HCT116 (cell line): Measurements from ENCODE around the gene MIA2. TPM values are rescaled to one million over a fixed set of nuclear protein-coding genes. Genes with fewer than 3 reads are reported as not detected.

Experiments used
- ATAC-seq: fragments of 200-7000 bp; cut with Tn5 transposase; 2 replicates; pipeline ENCODE4 v1.9.1; 2020; ENCODE audit warnings: mild to moderate bottlenecking, moderate library complexity
- BruUV-seq: library from RNA; stranded (reverse); fragments of 400-500 nt; replicated peaks from 2 replicates; lab custom pipeline; 2021; lab: Mats Ljungman, UMichigan
- CTCF ChIA-PET: fragments of 300-600 bp; sonication (Branson Sonifier 250); formaldehyde crosslinking; loops from one replicate; lab custom pipeline; 2021; ENCODE audit warnings: antibody characterized with exemption; lab: Charles Lee
- POLR2A ChIA-PET: fragments of 300-600, 350-600 bp; sonication (Branson Sonifier 250); formaldehyde crosslinking; loops from one replicate; lab custom pipeline; 2021; ENCODE audit warnings: antibody characterized with exemption; lab: Charles Lee
- RAD21 ChIA-PET, 2 experiments: fragments of 300-600 bp; sonication (Branson Sonifier 250); formaldehyde crosslinking; loops; one replicate each; lab custom pipeline; 2023; ENCODE audit warnings: low total read pairs in 2 of 2; ENCODE audit not compliant: uncharacterized antibody in 2 of 2, unreplicated experiment in 2 of 2, low non-redundant PET in 1 of 2; lab: Charles Lee
- DNase-seq: peaks from one replicate; pipeline ENCODE4 v3.0.0-alpha.2; 2010; ENCODE audit warnings: low read depth, low spot score
- H2AFZ ChIP-seq: fragments of 200-600 bp; shearing (Covaris generic), sonication (generic); 2 replicates; pipeline ENCODE4 v1.6.1; 2017; ENCODE audit warnings: low read depth, mixed run types, mixed read lengths, antibody characterized with exemption, low read length; ENCODE audit not compliant: poor library complexity, severe bottlenecking
- H3K27ac ChIP-seq: 2 replicates; pipeline ENCODE4 v1.5.1; 2012; ENCODE audit warnings: low read depth, low read length
- H3K27me3 ChIP-seq: fragments of 200-600 bp; sonication (generic); 2 replicates; pipeline ENCODE4 v1.6.1; 2016; ENCODE audit warnings: mixed run types, low read length, mixed read lengths; ENCODE audit not compliant: insufficient read depth
- H3K36me3 ChIP-seq, 2 experiments: fragments of 200-500 bp in 1 of 2; fragments of 200-600 bp in 1 of 2; sonication (Bioruptor generic) in 1 of 2; sonication (generic) in 1 of 2; 2 replicates each; pipeline versions ENCODE4 v1.5.1 to v1.6.1; 2014 to 2016; ENCODE audit warnings: low read length in 2 of 2, inconsistent platforms in 1 of 2, mixed read lengths in 1 of 2, mixed run types in 1 of 2; ENCODE audit not compliant: insufficient read depth in 2 of 2, control insufficient read depth in 1 of 2
- H3K4me1 ChIP-seq, 2 experiments: fragments of 200-600 bp in 1 of 2; sonication (generic) in 1 of 2; 2 replicates each; pipeline versions ENCODE4 v1.5.1 to v1.6.1; 2012 to 2017; ENCODE audit warnings: low read length in 2 of 2, inconsistent platforms in 1 of 2, mild to moderate bottlenecking in 1 of 2, mixed read lengths in 1 of 2, mixed run types in 1 of 2, moderate library complexity in 1 of 2; ENCODE audit not compliant: insufficient read depth in 2 of 2, control insufficient read depth in 1 of 2
- H3K4me2 ChIP-seq: fragments of 200-600 bp; sonication (generic); 2 replicates; pipeline ENCODE4 v1.6.1; 2017; ENCODE audit warnings: mixed run types, low read length, mixed read lengths
- H3K4me3 ChIP-seq, 2 experiments: fragments of 200-600 bp in 1 of 2; sonication (generic) in 1 of 2; replicated peaks in 1 of 2; 2 replicates each; pipeline ENCODE4 v1.5.1; 2011 to 2016; ENCODE audit warnings: low read length in 2 of 2, control low read depth in 1 of 2, low read depth in 1 of 2, mild to moderate bottlenecking in 1 of 2, mixed read lengths in 1 of 2, mixed run types in 1 of 2
- H3K79me2 ChIP-seq: fragments of 200-600 bp; sonication (generic); 2 replicates; pipeline ENCODE4 v1.6.1; 2017; ENCODE audit warnings: mild to moderate bottlenecking, mixed run types, low read length, moderate library complexity, mixed read lengths; ENCODE audit not compliant: insufficient read depth
- H3K9ac ChIP-seq: fragments of 200-600 bp; sonication (generic); 2 replicates; pipeline ENCODE4 v1.6.1; 2016; ENCODE audit warnings: low read length, mixed read lengths
- H3K9me2 ChIP-seq: fragments of 200-600 bp; sonication (generic), shearing (Covaris generic); 2 replicates; pipeline ENCODE4 v1.6.1; 2017; ENCODE audit warnings: mixed run types, mild to moderate bottlenecking, moderate library complexity; ENCODE audit not compliant: insufficient read depth
- H3K9me3 ChIP-seq, 2 experiments: fragments of 200-500 bp in 1 of 2; fragments of 200-600 bp in 1 of 2; sonication (Bioruptor generic) in 1 of 2; sonication (generic) in 1 of 2; 2 replicates each; pipeline ENCODE4 v1.6.1; 2014 to 2017; ENCODE audit warnings: low read length in 2 of 2, mixed read lengths in 2 of 2, inconsistent platforms in 1 of 2, low read depth in 1 of 2, mild to moderate bottlenecking in 1 of 2, mixed run types in 1 of 2, moderate library complexity in 1 of 2; ENCODE audit not compliant: control insufficient read depth in 1 of 2, insufficient read depth in 1 of 2
- H4K20me1 ChIP-seq: fragments of 200-600 bp; sonication (generic), shearing (Covaris generic); 2 replicates; pipeline ENCODE4 v1.6.1; 2017; ENCODE audit warnings: mixed run types, mild to moderate bottlenecking, moderate library complexity; ENCODE audit not compliant: insufficient read depth
- ATF3 ChIP-seq: IDR thresholded peaks from 2 replicates; pipeline ENCODE4 v1.6.1; 2012
- CTCF ChIP-seq, 3 experiments: fragments of 200-600 bp in 1 of 3; sonication (generic) in 1 of 3; IDR thresholded peaks in 2 of 3; conservative IDR thresholded peaks in 1 of 3; 2 replicates each; pipeline ENCODE4 v1.5.1; 2012 to 2017; ENCODE audit warnings: low read depth in 2 of 3, low read length in 2 of 3, antibody characterized with exemption in 1 of 3, borderline replicate concordance in 1 of 3, control low read depth in 1 of 3, mild to moderate bottlenecking in 1 of 3, mixed read lengths in 1 of 3, mixed run types in 1 of 3, moderate library complexity in 1 of 3; ENCODE audit not compliant: insufficient read depth in 1 of 3
- ELF1 ChIP-seq: IDR thresholded peaks from 2 replicates; pipeline ENCODE4 v1.6.1; 2012; ENCODE audit warnings: low read depth, borderline replicate concordance
- MAX ChIP-seq: IDR thresholded peaks from 2 replicates; pipeline ENCODE4 v1.6.1; 2012
- POLR2A ChIP-seq: IDR thresholded peaks from 2 replicates; pipeline ENCODE4 v1.7.0; 2011; ENCODE audit warnings: borderline replicate concordance; ENCODE audit not compliant: insufficient read depth, insufficient read length; ENCODE audit errors: extremely low read depth
- RAD21 ChIP-seq: IDR thresholded peaks from 2 replicates; pipeline ENCODE4 v1.6.1; 2012; ENCODE audit warnings: low read depth, mild to moderate bottlenecking
- intact Hi-C: fragments of 100-400 bp; cut with micrococcal nuclease; formaldehyde crosslinking; loops from 2 replicates; pipeline ENCODE4 v1.10.0; 2022
- total RNA-seq: library from RNA; stranded (reverse); gene quantifications from one replicate; pipeline ENCODE4 v1.2.1, GENCODE V29; 2021; ENCODE audit not compliant: unreplicated experiment

The MIA2 gene
- total RNA-seq, 1 experiment from 2014 or later, result 31.1 TPM

- TF ChIP-seq CTCF (IDR thresholded peaks at IDR 0.05 in 2 of 3, conservative IDR thresholded peaks at IDR 0.05 in 1 of 3; ENCODE audit: borderline replicate concordance in 1 of 3, insufficient read depth in 1 of 3, low read depth in 2 of 3, low read length in 2 of 3), result no peak
- TF ChIP-seq RAD21, result no peak
- no peak for TF ChIP-seq ATF3
- no peak for TF ChIP-seq POLR2A
- no peak for TF ChIP-seq MAX
- no peak for TF ChIP-seq ELF1
Measured at GRCh38 chr14:39272918-39273317, 39.2 kb downstream of the MIA2 start (continued).

- Histone ChIP-seq H2AFZ (no peak overlapping the region), H3K36me3 (no peaks in the 10 kb centered on the region; a peak in 1 of 4 replicates), H3K9me3 (peaks cover 0 to 8% of the 10 kb centered on the region in 2 experiments; a peak in 1 of 4 replicates), H4K20me1 (no peaks in the 10 kb centered on the region), H3K27me3 (no peaks in the 10 kb centered on the region), H3K9me2 (no peaks in the 10 kb centered on the region), H3K79me2 (peaks cover 78% of the 10 kb centered on the region), H3K27ac (no peak overlapping the region), H3K4me3 (no peak overlapping the region), H3K4me1 (peaks cover 0 to 2% of the 10 kb centered on the region in 2 experiments; a peak in 1 of 4 replicates), H3K4me2 (no peak overlapping the region), H3K9ac (no peak overlapping the region)
- TF ChIP-seq MAX, result no peak
- RAD21 ChIA-PET, result interaction anchor here in 1 of 2 experiments (0.7 kb wide), 1 partner anchor 9 kb away, joined by 3 read pairs; no protein-coding TSS in a partner anchor
- intact Hi-C loops, result no loop called here
- POLR2A ChIA-PET, result no interaction called here
- DNase-seq (no peak), ATAC-seq (no peak)
- CTCF ChIA-PET, result no interaction called here
- BruUV-seq, result no TSS peak
Measured at GRCh38 chr14:39275395-39275794, 41.7 kb downstream of the MIA2 start.
